ENCODE results near the gene WRNIP1. TPM values are rescaled to one million over a fixed set of nuclear protein-coding genes. Genes with fewer than 3 reads are reported as not detected.

Gene WRNIP1
- total and polyA plus RNA-seq, 8 donors, result 29.7 to 196 (median 38.5) TPM

GRCh38 chr6:2831392-2831791, 66.2 kb downstream of the WRNIP1 start:
- Histone ChIP-seq H3K4me3 (no peak overlapping the region), H3K27me3 (no peaks in the 10 kb centered on the region), H3K27ac (no peak overlapping the region), H3K36me3 (peaks cover 35 to 51% (median 49%) of the 10 kb centered on the region in 4 donors), H3K9me3 (no peaks in the 10 kb centered on the region), H3K4me1 (peaks cover 0 to 43% (median 2%) of the 10 kb centered on the region in 4 donors)
- intact Hi-C loops (cut with DNase I; ENCODE audit: low total_unique reads), result no loop called here
- 91 to 96% (median 92%) methylated on average over 2 of the region's 2 CpGs for whole genome bisulfite sequencing, 5 donors
- DNase-seq, result no peak
- TF ChIP-seq CTCF (IDR thresholded peaks at IDR 0.05) (no peak), EP300 (IDR thresholded peaks at IDR 0.05) (no peak), POLR2A (IDR thresholded peaks at IDR 0.05) (no peak)

- Histone ChIP-seq H3K4me3 (no peak overlapping the region), H3K36me3 (peaks cover 48 to 74% (median 70%) of the 10 kb centered on the region in 4 donors), H3K27ac (no peak overlapping the region), H3K9me3 (no peaks in the 10 kb centered on the region), H3K4me1 (peaks cover 8 to 72% (median 20%) of the 10 kb centered on the region in 4 donors), H3K27me3 (no peaks in the 10 kb centered on the region)
- intact Hi-C loops (cut with DNase I; ENCODE audit: low total_unique reads), result no loop called here
- DNase-seq, result no peak
- no peak for TF ChIP-seq CTCF (IDR thresholded peaks at IDR 0.05)
- TF ChIP-seq POLR2A (IDR thresholded peaks at IDR 0.05), result no peak
These were observed 69.1 kb downstream of the WRNIP1 start for GRCh38 chr6:2834262-2834661.

Other genes with a start within 250 kb of the WRNIP1 start
- 1 to 10 TPM in 1 of 5 donors, under 1 TPM in 1, not detected in 3; 0.87 to 1.3 TPM for gene MYLK4, start 14.5 kb upstream of the WRNIP1 start, total RNA-seq
- under 1 TPM; 0.12 to 0.43 (median 0.15) TPM for gene MYLK4, start 14.5 kb upstream of the WRNIP1 start, polyA plus RNA-seq
- 100 to 1,000 TPM in 1 of 5 donors, 10 to 100 TPM in 4; 10.3 to 122 (median 18.7) TPM for gene SERPINB1, start 76.5 kb downstream of the WRNIP1 start, total RNA-seq
- gene SERPINB1, start 76.5 kb downstream of the WRNIP1 start, polyA plus RNA-seq, result 100 to 1,000 TPM; 126 to 146 (median 129) TPM
- 1 to 10 TPM in 3 of 5 donors, under 1 TPM in 1, not detected in 1; 0.58 to 9.4 (median 2.8) TPM for gene SERPINB9, start 137.9 kb downstream of the WRNIP1 start, total RNA-seq
- 1 to 10 TPM; 2.0 to 3.5 (median 2.1) TPM for gene SERPINB9, start 137.9 kb downstream of the WRNIP1 start, polyA plus RNA-seq
- 100 to 1,000 TPM in 4 of 5 donors, 10 to 100 TPM in 1; 79.1 to 208 (median 160) TPM for gene SERPINB6, start 206.2 kb downstream of the WRNIP1 start, total RNA-seq
- gene SERPINB6, start 206.2 kb downstream of the WRNIP1 start, polyA plus RNA-seq, result 100 to 1,000 TPM in 2 of 3 donors, 10 to 100 TPM in 1; 93.1 to 281 (median 144) TPM
- 10 to 100 TPM in 1 of 5 donors, 1 to 10 TPM in 2, under 1 TPM in 1, not detected in 1; 0.87 to 35.5 (median 5.5) TPM for gene NQO2, start 234.5 kb downstream of the WRNIP1 start, total RNA-seq
- 10 to 100 TPM; 28.3 to 43.1 (median 41.9) TPM for gene NQO2, start 234.5 kb downstream of the WRNIP1 start, polyA plus RNA-seq